SU-DHL-6 (cell line): Measurements from ENCODE around the gene SFTA2.

ENCODE experiments used
- H2AFZ ChIP-seq: fragments of 200-600 bp; sonication (generic); 2 replicates; pipeline ENCODE4 v1.6.1; 2014; ENCODE audit warnings: low read depth, mild to moderate bottlenecking, moderate library complexity, mixed read lengths, antibody characterized with exemption, low read length; ENCODE audit not compliant: severe bottlenecking
- H3F3A ChIP-seq: fragments of 200-600 bp; shearing (Covaris generic); 2 replicates; pipeline ENCODE4 v1.6.0; 2016; ENCODE audit warnings: antibody characterized with exemption, mild to moderate bottlenecking; ENCODE audit not compliant: insufficient read depth
- H3K27ac ChIP-seq: fragments of 200-600 bp; sonication (generic); 2 replicates; pipeline ENCODE4 v1.5.1; 2016; ENCODE audit warnings: low read depth, mild to moderate bottlenecking, low read length, moderate library complexity, mixed read lengths
- H3K27me3 ChIP-seq: fragments of 200-600 bp; sonication (generic), shearing (Covaris generic); 2 replicates; pipeline ENCODE4 v1.6.0; 2014; ENCODE audit warnings: mild to moderate bottlenecking, low read length
- H3K36me3 ChIP-seq: fragments of 200-600 bp; sonication (generic); 2 replicates; pipeline ENCODE4 v1.6.1; 2014; ENCODE audit warnings: mild to moderate bottlenecking, low read length, mixed read lengths
- H3K4me2 ChIP-seq: fragments of 300-600, 200-600 bp; shearing (Covaris generic), sonication (generic); 2 replicates; pipeline ENCODE4 v1.6.0; 2014; ENCODE audit warnings: low read length, low read depth, mild to moderate bottlenecking; ENCODE audit not compliant: poor library complexity, severe bottlenecking
- H3K4me3 ChIP-seq: fragments of 200-600 bp; sonication (generic); 2 replicates; pipeline ENCODE4 v1.5.1; 2014; ENCODE audit warnings: antibody characterized with exemption, low read length, mild to moderate bottlenecking, mixed read lengths; ENCODE audit not compliant: insufficient read depth, poor library complexity, severe bottlenecking
- H3K79me2 ChIP-seq: fragments of 200-600 bp; sonication (generic); 2 replicates; pipeline ENCODE4 v1.6.1; 2014; ENCODE audit warnings: mild to moderate bottlenecking, low read length, moderate library complexity; ENCODE audit not compliant: insufficient read depth
- H3K9ac ChIP-seq: fragments of 200-600 bp; sonication (generic); 2 replicates; pipeline ENCODE4 v1.7.0; 2014; ENCODE audit warnings: mild to moderate bottlenecking, low read length
- H3K9me2 ChIP-seq: fragments of 200-600 bp; sonication (generic); replicated peaks from 2 replicates; pipeline ENCODE4 v1.6.1; 2014; ENCODE audit warnings: low read length; ENCODE audit not compliant: insufficient read depth
- H3K9me3 ChIP-seq: fragments of 200-600 bp; sonication (generic); 2 replicates; pipeline ENCODE4 v1.6.1; 2014; ENCODE audit warnings: low read length, mixed read lengths; ENCODE audit not compliant: insufficient read depth
- H4K20me1 ChIP-seq: fragments of 200-600 bp; sonication (generic); 2 replicates; pipeline ENCODE4 v1.6.1; 2014; ENCODE audit warnings: low read depth, mild to moderate bottlenecking, antibody characterized with exemption, low read length, moderate library complexity, mixed read lengths
- EZH2phosphoT487 ChIP-seq: fragments of 200-600 bp; sonication (generic), shearing (Covaris generic); conservative IDR thresholded peaks from 2 replicates; pipeline ENCODE4 v1.6.1; 2018; ENCODE audit warnings: mild to moderate bottlenecking, antibody characterized with exemption, low read length, moderate library complexity, mixed read lengths
- TF ChIP-seq, protein P1 (sequence below): fragments of 200-600 bp; sonication (generic); IDR thresholded peaks from one replicate; pipeline ENCODE4 v1.5.1; 2017; ENCODE audit warnings: antibody characterized with exemption, mild to moderate bottlenecking, low read length, moderate library complexity; ENCODE audit not compliant: insufficient read depth, poor library complexity, severe bottlenecking

SFTA2 gene

DNA sequence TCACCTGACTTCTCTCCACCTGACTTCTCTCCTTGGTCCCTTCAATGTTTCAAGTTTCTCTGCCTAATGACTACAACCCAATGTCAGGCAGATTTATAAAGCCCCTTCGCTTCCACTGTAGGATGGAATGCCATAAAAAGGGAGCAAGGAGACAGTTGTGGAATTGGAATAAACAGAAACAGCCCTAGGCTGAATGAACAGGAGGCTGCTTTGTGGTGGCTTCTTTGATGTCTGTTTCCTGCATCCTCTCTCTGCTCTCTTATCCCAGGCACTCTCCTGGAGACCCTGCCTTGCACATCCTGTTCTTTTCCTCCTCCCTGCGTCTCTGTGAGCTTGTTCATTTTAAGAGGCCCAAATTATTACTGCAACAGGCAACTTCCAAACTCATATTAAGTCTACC, 25.7 kb upstream of the SFTA2 start:
- no peaks in the 10 kb centered on the region for H3K36me3 ChIP-seq
- H3K4me2 ChIP-seq = no peak overlapping the region
- H3K9me3 ChIP-seq = no peaks in the 10 kb centered on the region
- no peak overlapping the region for H3K9ac ChIP-seq
- no peaks in the 10 kb centered on the region for H4K20me1 ChIP-seq
- no peak overlapping the region for H2AFZ ChIP-seq
- no peak overlapping the region for H3K4me3 ChIP-seq
- no peaks in the 10 kb centered on the region for H3K79me2 ChIP-seq
- H3K27me3 ChIP-seq = no peaks in the 10 kb centered on the region
- H3K27ac ChIP-seq = no peak overlapping the region
- TF ChIP-seq, protein P1, sequence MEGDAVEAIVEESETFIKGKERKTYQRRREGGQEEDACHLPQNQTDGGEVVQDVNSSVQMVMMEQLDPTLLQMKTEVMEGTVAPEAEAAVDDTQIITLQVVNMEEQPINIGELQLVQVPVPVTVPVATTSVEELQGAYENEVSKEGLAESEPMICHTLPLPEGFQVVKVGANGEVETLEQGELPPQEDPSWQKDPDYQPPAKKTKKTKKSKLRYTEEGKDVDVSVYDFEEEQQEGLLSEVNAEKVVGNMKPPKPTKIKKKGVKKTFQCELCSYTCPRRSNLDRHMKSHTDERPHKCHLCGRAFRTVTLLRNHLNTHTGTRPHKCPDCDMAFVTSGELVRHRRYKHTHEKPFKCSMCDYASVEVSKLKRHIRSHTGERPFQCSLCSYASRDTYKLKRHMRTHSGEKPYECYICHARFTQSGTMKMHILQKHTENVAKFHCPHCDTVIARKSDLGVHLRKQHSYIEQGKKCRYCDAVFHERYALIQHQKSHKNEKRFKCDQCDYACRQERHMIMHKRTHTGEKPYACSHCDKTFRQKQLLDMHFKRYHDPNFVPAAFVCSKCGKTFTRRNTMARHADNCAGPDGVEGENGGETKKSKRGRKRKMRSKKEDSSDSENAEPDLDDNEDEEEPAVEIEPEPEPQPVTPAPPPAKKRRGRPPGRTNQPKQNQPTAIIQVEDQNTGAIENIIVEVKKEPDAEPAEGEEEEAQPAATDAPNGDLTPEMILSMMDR = no peak
- TF ChIP-seq EZH2phosphoT487 = no peak
- H3F3A ChIP-seq = no peaks in the 10 kb centered on the region
- no peaks in the 10 kb centered on the region for H3K9me2 ChIP-seq

DNA sequence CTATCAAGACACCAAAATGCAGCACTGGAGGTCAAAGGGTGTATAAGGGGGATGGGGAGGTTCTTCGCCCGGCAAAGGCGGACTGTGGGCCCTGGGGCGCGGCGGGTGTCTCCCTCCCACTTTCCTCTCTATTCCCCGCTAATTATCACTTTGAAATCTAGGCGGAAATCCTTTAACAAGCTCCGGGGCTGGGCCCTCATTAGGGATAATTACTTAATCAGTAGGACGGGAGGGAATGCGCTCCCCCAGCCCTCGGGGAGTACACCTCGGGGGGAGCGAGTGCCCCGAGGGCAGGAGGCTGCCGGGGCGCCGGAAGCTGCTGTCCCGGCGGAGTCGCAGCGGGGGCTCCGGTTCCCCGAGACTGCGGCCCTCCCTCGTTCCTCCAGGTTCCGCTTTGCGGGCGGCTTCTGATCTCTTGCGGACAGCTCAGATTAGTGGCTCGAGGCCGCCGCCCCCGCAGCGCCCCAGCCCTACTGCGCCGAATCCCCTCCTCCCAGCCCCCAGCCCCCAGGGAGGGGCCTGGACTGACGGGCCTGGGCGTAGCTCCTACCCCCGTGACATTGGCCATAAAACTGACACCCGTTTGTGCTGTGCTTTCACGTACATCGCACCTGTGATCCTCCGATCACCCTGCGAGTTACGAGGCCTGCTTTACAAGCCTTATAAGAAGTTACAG, 23.5 kb upstream of the SFTA2 start:
- H2AFZ ChIP-seq = peak overlapping the region; percentile 92
- H3K27me3 ChIP-seq = no peaks in the 10 kb centered on the region
- H3K9ac ChIP-seq = peak overlapping the region; percentile 30

DNA sequence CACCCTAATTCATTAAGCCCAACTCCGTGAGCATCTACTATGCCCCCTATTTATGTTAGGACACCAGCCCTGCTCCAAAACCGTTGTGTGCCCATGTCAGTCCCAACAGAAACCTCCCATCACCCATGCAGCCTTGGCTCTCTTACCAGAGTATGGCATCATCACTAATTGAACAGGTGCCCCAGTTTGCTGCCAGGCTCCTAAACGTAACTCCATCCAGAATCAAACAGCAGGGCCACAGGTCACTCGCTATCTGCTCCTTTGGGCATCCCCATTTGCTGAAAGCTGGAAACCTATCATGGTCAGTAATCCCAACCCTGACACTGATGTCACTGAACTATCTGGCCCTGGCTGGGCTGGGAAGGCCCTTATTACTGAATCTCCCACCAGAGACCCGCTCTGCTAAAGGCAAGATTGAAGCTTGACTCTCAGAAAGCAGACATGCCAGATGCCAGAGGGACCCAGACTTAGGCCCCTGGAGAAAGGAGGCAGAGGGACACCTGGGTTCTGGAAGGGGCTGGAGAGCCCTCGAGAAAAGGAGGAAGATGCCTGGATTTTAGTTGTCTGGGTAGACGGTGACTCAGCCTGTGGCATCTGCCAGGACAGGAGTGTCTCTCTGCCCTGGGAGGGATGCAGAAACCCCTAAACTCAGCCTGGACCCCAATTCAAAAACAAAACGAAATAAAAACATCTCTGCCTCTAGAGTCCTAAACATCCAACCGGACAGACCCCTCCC, 22.8 kb upstream of the SFTA2 start:
- TF ChIP-seq EZH2phosphoT487 = no peak
- TF ChIP-seq, protein P1 = no peak
- Histone ChIP-seq H3F3A (no peaks in the 10 kb centered on the region), H4K20me1 (no peaks in the 10 kb centered on the region), H3K27ac (no peak overlapping the region), H3K9ac (peak overlapping the region; percentile 30), H3K79me2 (no peaks in the 10 kb centered on the region), H3K4me3 (no peak overlapping the region), H2AFZ (peak overlapping the region; percentile 92), H3K4me2 (peak overlapping the region; percentile 52), H3K36me3 (no peaks in the 10 kb centered on the region), H3K27me3 (no peaks in the 10 kb centered on the region), H3K9me2 (no peaks in the 10 kb centered on the region), H3K9me3 (no peaks in the 10 kb centered on the region)

More for the DNA sequence above, 23.5 kb upstream of the SFTA2 start:
- no peaks in the 10 kb centered on the region for H3K9me2 ChIP-seq
- no peaks in the 10 kb centered on the region for H3F3A ChIP-seq
- H3K4me3 ChIP-seq = peak overlapping the region; percentile 30
- H3K9me3 ChIP-seq = no peaks in the 10 kb centered on the region
- H3K79me2 ChIP-seq = no peaks in the 10 kb centered on the region
- H4K20me1 ChIP-seq = no peaks in the 10 kb centered on the region
- peak overlapping the region; percentile 52 for H3K4me2 ChIP-seq
- no peak overlapping the region for H3K27ac ChIP-seq
- TF ChIP-seq EZH2phosphoT487 = no peak
- TF ChIP-seq, protein P1 = no peak
- H3K36me3 ChIP-seq = no peaks in the 10 kb centered on the region
